Retina (tissue), 1 donor: Measurements from ENCODE around the gene CDH22.

ENCODE experiments used
- DNase-seq: peaks from one replicate; pipeline ENCODE4 v3.0.0-alpha.2; 2016

The CDH22 gene

DNA sequence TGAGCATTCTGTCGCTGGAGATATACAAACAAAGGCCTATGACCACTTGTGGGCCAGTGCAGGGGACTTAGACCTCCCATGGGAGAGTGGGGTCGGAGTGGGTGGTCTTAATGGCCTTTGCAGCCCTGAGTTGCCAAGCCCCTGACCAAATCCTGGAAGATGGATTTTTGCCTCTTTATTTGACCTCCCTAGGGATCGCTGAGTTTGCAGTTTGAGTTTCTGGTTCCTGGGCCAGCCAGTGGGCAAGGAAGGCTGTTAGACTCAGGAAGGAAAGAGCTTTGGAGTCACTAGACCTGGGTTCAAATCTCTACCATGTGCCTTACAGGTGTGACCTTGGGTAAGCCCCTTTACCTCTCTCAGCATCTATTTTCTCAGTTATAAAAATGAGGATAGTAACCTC is 96.0 kb downstream of the CDH22 start:
- DNase-seq = no peak

DNA sequence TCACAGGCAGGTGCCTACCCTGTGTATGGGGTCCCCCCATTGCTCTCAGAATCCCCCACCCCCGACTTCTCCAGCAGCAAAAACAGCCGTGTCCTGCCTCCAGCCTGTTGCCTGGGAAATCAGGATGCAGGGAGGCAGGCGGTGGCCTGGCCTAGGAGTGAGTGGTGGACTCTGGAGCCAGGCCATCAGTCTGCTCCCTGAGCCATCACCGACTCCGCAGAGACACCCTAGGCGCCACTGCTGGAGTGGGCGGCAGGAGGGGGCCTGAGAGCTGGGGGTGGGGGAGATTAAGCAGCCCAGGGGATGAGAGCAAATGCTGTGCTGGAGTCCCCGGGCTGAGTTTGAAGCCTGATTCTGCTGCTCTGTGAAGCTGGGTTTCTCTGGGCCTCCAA is 97.0 kb downstream of the CDH22 start:
- DNase-seq = no peak

DNA sequence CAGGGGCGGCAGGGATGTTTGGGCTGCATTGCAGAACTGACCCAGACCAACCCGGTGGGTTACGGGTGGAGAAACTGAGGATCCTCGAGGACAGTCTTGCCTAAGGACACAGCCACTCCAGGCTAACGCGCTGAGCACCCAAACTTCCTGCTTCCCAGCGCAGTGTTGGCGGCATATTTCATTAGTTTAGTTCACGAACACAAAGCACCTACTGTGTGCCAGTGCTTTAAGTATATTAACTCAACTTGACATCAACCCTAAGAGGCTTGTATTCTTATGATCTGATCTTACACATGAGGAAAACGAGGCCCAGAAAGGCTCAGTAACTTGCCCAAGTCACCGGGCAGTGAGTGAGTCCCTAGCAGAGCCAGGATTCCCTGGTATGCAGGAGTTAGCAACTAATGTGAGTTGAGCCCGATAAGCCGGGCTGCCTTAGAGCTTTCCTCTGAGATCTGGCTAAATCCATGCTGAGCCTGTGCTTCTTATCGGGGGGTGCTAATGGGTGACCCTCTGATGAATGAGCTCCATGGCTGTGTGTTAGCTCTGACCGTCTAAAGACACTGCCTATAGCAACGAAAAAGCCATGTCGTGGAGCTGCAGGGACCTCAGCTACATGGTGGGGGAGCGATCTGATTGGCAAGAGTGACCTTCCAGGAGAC is 97.5 kb downstream of the CDH22 start:
- no peak for DNase-seq

DNA sequence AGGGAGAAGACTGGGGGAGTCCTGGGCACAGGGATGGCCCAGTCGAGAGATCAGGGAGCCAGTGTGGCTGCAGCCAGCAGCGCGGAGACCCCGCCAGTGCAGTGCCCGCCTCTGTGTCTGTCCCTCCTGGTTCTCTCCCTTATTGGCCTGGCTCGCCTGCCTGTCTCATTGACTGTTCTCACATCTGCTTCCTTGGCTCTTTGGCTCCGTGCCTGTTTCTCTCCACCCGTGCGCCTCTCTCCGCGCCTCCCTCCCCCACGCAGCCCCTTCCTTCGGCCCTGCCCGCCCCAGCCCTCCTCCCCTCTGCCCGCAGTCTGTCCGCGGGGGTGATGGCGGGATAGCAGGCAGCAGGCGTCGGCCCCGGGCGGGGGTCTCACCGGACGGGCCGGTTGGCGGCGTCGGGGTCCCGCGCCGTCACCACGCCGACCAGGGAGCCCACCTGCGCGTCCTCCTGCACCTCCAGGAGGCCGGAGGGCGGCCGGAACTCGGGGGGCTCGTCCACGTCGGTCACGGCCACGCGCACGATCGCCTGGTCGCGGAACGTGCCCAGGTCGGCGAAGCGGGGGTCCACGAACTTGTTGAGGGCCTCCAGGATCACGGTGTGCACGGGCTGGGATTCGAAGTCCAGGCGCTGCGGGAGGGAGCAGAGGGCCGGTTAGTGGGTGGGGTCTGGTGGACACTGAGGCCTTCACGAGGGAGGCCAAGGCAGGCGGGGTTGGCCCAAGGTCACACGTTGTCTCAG is 98.2 kb downstream of the CDH22 start:
- DNase-seq = no peak

DNA sequence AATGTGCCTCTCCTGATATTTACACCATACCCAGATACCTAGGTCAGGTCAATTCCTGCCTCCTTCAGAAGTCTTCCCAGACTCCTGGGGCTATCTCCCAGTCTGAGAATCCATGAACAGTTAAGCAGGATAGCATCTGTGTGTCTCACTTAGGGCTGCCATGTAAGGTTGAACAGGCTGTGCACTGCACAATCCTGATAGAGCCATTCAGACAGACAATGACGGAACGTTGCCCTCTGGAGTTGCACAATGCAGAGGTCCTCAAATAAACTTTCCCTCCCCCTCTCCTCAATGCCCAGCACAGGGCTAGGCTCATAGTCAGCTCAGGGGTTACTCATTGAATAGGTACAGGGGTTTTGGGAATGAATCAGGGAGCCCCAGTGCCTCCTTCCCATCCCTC is 100.5 kb downstream of the CDH22 start:
- no peak for DNase-seq

DNA sequence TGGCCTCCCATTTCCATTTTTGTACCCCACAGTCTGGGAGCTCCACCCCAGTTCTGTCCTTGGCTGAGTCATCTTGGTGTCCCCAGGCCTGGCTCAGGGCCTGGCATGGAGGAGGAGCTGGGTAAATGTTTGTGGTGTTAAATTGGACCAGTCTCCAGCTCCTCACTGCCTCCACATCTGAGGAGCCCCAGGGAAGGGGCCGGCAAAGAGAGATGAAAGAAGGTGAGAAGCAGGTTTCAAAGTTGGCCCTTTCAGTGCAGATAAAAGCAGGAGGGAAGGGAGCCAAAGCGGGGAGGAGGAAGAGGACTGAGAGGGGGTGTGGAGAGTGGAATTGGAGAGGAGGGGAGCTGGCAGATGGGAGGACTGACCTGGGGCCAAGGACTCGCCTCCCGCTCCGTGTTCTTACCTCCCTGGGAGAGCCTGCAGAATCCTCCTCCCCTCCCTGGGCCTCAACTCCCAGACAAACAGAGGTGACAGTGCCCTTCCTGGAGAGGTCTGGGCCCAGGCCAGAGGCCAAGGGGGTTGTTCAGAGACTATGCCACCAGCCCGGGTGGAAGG is 101.2 kb downstream of the CDH22 start:
- DNase-seq = no peak

DNA sequence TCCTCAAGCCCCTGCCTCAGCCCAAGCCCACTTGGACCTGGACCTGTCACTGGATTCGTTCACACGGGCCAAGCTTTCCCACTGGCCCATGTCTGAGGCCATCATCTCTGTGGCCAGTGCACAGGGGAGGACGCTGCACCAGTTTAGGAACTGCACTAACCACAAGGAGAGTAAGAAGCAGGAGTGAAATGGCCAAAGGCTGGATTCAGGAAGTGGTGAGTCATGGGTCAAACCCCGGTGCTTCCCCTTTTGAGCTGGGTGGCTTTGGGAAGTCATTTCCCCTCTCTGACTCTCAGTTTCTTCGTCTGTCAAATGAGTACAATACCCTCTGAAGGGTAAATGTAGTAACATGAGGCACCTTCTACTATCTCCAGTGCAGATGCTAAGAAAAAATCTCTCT is 102.3 kb downstream of the CDH22 start:
- no peak for DNase-seq

DNA sequence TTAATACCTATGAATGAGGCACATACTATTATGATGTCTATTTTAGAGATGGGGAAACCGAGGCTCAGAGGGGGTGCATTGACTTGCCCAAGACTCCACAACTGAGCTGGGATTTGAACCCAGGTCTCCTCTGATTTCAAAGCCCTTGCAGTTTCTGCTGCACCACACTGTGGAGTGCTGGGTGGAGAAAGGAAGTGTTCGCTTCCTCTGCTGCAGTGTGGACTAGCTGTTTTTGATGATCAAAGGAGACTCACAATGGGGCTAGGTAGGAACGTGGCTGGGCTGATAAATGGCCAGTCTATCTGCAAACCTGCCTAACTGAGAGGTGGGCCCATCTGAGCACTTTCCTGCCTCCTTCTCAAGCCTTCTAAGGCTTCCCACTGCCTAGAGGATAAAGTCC is 102.9 kb downstream of the CDH22 start:
- no peak for DNase-seq

DNA sequence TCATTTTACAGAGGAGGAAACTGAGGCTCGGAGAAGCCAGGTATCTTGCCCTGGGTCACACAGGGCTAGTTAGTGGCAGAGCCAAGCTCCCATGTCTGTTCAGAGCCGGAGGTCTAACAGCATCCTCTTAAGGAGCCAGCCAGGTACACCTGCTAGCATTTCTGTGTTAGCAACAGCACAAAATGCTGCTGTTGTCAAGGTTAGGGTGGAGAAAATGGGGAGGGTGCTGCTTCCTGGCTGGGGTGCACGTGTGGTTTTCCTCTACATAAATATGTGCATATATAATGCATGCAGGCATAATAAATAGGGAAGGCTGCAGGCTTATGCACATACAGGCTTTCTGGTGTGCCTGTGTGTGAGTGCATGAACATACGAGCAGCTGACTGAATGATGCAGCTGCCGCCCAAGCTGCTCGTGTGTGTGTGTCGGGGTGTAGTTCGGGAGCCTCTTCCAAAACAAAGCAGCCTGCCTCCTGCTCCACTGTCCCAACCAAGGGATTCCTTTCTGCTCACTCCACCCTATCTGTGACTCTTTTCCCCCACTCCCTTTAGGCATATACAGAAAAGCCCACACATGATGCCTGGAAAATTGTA is 103.6 kb downstream of the CDH22 start:
- no peak for DNase-seq

DNA sequence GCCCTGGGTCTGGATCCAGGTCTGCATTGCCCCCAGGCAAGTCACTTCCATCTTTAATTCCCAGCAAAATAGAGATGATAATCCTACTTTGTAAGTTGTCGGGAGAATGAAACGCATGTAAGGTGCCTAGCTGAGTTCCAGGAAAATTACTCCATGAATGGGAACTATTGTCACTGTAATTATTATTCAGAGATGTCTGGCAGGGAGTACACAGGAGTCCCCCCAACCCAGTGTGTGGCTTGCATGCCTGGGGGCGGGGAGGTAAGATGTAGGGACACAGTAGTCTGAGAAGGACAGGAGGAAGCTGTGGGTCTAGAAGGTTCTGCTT is 104.8 kb downstream of the CDH22 start:
- no peak for DNase-seq

DNA sequence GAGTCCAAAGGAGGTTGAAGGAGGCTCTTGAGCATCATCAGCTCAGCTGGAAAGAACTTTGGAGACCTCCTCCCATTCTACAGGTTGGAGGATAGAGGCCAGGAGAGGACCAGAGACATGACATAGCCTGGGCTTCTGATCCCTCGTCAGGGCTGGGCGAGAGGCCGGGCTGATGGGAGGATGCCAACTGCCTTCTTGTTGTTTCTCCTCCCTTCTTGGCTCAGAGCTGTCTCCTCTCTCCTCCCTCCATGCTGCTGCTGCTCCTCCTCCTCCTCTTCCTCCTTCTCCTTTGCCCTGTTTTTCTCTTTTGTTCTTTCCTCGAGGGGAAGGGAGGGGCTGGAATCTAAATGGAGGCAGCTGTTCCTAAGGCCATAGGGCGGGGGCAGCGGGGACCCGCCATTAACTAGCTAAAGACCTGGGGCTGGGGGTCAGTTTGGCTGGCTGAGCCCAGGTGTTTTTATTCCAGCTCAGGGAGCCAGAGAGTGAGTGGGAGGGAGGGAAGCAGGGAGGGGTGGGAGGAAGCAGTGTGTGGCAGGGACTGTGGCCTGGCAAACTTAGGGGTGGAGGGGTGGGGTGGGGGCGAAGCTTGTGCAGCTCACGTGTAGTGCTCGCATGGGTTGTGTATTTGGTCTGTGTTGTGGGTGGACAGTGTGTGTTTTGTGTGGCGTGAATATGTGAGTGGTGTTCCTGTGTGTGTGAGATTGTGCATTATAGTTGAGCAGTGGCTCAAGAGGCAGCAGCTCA is 105.4 kb downstream of the CDH22 start:
- DNase-seq = no peak

DNA sequence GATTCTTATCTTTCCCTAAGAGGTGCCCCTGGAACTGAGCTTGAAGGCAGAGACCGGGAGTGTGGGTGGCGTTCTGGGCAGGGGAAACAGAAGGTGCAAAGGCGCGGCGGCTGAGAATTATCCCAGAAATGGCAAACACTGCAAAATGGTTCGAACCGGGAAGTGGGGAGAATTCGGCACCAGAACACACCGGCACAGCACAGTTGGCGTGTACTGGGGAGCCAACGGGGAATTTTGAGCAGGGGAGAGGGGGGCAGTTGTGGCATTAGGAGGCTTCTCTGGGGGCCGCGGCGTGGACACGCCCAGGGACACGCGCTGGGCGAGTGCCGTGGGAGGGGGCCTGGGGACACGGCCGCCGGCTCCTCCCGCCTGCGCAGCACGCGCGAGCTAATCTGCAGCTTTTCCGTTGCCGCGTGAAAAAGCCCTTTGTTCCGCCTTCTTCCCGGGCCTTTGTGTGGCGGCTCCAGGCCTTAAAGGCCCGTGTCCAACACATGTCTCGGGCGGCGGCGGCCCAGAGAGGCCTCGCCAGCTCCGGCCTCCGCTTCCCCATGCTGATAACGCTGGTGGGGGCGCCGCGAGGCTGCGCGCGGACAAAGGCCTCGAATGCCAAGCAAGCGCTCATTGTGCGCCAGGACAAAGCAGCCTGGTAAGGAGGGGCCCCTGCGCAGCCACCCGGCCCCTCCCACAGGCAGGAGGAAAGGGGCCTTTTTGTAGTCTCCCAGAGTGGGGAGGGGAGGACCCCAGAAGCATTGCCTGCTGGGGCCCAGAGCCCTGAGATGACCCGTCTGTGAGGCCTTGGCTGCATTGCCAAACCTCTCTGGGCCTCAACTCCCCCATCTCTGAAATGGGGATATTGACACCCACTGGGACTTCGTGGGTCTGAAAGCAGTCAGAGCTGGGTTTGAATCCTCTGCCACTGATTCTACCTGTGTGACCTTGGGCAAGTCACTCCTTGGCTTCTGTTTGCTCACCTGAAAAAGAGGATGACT is 107.4 kb downstream of the CDH22 start:
- peak; percentile 83 for DNase-seq

DNA sequence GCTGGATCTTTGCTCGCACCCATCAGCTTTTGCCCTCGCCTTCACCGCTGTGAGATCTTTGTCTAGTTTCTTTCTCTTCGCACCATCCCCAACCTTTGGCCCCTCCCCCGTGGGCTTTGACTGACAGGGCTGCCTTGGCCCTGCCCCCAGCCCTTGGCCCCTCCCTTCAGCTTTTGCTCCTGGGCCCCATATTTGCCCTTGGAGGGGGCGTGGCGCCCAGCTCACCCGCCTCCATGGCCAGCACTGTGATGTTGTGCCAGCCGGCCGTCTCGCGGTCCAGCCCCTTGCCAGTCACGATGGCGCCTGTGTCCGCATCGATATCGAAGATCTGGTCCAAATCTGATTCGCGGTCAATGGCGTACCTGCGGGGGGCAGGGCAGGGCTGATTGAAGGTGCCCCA is 109.1 kb downstream of the CDH22 start:
- peak; percentile 59 for DNase-seq

DNA sequence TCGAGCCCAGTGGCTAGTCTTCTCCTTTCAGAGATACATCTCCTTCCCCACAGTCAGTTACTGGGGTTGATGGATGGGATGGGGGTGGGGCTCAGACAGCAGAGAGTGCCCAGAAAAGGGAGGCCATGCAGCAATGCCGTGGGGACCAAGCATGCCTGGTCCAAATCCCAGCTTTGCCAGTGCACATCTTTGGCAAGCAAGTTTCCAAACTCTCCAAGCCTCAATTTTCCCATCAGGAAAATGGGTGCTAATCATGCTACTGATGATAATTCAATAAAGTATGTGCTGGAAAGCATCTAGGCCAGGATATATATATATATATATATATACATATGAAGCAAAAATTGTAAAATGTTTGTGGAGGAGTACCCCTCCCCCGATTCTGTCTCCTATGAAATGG is 111.3 kb downstream of the CDH22 start:
- no peak for DNase-seq

DNA sequence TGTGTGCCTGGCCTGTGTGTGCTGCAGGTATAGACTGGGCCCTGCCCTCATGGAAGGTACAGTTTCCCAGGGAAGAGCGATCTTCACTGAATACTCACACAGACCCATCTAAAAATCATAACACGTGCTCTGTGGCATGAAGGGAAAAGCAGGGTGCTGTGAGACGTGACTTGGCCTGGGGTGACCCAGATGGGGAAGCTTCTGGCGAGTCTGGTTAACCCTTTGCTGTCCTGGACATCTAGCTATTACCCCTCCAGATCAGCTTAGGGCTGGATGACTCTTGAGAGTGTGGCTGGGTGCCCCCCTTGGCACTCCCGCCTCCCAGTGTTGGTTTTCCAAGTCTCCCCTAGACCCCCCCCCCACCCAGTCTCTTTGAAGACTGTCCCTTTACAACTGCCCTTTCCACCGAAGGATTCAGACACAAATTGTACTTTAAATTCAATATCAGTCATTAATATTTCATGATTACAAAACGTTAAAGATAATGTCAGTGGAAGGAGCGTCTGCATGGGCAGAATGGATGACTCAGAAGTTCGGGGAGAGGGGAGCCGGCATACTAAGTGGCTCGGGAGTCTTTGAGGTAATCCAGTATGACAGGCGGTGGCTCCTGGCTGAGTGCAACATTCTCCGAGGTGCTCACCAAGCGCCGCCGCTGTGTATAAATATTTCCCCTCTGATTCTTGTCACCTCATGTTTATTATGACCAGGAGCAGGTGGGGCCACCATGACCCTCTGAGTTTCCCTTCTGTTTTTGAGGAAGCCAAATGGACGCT is 112.8 kb downstream of the CDH22 start:
- DNase-seq = peak; percentile 69

DNA sequence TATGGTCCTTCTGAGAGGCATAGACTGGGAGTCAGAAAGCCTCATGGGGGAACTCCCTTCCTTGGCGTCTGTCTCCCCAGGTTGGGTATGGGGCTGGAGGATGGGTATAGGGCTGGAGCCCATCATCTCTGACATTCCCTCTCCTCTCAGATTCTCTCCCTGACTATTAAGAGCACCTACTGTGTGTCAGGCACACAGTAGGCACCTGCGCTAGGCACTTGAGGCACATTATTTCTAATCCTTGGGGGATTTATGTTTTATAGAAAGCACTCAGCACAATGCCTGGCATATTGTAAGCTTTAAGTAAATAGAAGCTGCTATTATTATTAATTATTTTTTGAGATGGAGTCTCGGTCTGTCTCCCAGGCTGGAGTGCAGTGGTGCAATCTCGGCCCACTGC is 113.9 kb downstream of the CDH22 start:
- no peak for DNase-seq

DNA sequence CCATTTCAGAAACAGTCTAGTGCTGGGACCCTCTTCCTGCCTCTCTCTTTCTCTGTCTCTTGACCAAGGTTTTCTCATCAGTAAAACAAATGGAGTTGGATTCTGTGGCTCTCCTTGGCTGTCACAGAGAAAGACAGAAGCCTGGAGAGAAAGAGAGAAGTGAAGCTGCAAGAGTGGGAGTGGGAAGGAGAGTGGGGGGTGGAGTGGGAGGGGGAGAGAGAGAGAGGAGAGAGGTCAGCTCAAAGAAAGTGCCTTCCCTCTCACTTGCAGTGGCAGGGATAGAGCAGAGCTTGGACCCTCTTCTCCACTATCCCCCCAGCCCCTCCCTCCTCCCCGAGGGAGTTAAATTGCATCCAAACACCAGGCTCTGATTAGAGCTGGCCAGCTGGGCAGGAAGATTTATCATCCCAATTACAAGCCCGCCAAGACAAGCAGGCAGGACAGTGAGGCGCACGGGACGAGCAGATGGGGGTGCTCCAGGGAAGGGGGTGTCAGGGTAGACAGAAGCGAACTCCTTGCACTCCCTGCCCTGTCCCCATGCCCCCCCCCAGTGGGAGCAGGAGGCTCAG is 115.8 kb downstream of the CDH22 start:
- DNase-seq = peak; percentile 53

DNA sequence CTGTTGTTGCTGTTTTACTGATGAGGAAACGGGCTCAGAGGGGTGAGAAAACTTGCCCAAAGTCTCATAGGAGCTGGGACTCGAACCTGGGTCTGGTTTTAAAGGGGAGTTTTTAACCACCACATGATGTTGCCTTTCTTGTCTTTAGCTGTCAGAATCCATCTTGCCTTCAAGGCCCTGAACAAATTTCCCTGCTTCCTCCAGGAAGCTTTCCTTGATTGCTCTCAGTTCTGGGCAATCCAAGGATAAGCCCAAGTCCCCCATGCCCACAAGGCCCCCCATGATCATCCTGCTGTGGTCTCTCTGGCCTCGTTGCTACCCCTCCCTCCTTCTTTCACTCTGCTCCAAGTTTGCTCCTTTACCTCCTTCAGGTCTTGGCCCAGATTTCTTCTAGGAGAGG is 116.7 kb downstream of the CDH22 start:
- no peak for DNase-seq

DNA sequence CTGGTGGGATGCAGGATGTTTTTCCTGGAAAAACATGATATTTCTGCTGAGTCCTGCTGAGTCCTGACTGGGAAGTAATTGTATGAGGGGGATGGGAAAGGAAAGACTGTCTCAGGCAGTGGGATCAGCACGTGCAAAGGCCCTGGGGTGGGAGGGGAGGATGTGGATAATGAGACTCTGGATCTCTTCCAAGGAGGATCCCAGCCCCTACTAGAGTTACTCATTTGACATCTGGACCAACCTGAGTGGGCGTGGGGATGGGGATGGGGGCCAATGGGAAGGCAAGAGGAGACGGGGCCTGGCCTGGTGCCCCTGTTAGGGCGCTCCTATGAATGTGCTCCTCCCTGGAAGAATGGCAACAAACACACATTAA is 117.1 kb downstream of the CDH22 start:
- no peak for DNase-seq

DNA sequence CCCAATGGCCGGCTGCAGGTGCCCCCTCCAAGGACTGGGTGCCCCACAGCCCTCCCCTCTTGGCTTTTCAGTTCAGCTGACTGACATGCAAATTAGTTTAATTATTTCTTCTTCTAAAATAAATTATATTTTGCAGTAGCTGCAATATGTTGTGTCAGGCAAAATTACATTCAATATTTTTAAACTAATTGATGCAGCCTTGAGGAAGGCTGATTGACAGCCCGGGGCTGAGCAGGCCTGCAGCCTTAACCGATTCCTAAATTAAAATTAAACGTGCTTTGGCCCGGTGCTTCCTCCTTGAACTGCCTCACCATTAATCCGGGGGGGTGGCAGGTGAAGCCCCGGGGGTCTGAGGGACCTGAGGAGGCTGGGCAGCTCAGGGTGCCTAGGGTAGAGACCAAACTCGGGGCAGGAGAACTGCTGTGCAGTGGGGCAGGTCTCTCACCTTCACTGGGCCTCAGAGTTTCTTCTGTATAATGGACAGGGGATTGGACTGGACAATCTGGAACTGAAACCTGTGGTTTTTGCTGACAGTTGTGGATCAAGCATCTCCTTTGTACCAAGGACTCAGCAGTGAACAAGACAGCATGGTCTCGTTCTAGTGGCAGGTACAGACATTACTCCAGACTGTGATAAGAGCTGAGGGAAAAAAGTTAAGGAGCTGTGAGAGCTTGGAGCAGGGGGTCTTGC is 117.7 kb downstream of the CDH22 start:
- DNase-seq = no peak
